Skeletal muscle satellite cell (primary cell): ENCODE measurements around the gene TMEM151B.

ENCODE experiments used
- H3K27me3 ChIP-seq: 2 replicates; pipeline ENCODE4 v1.7.0; 2013; ENCODE audit warnings: low read length; ENCODE audit not compliant: control insufficient read depth, insufficient read depth
- H3K36me3 ChIP-seq: 2 replicates; pipeline ENCODE4 v1.7.0; 2013; ENCODE audit warnings: mild to moderate bottlenecking, control low read depth, low read length; ENCODE audit not compliant: insufficient read depth
- H3K4me1 ChIP-seq: 2 replicates; pipeline ENCODE4 v1.7.0; 2013; ENCODE audit warnings: low read length; ENCODE audit not compliant: control insufficient read depth, insufficient read depth
- H3K4me2 ChIP-seq: 2 replicates; pipeline ENCODE4 v1.7.0; 2013; ENCODE audit warnings: mild to moderate bottlenecking, low read length
- H3K4me3 ChIP-seq: 2 replicates; pipeline ENCODE4 v1.7.0; 2013; ENCODE audit warnings: low read length
- H3K9ac ChIP-seq: 2 replicates; pipeline ENCODE4 v1.7.0; 2013; ENCODE audit warnings: mild to moderate bottlenecking, low read depth, low read length, moderate library complexity
- H3K9me3 ChIP-seq: replicated peaks from 2 replicates; pipeline ENCODE4 v1.7.0; 2013; ENCODE audit warnings: mild to moderate bottlenecking, control low read depth, low read length

Gene TMEM151B

GRCh38 chr6:44234101-44235025 lies 35.9 kb upstream of the TMEM151B start:
- no peaks in the 10 kb centered on the region for H3K27me3 ChIP-seq
- H3K4me1 ChIP-seq = peaks cover 44% of the 10 kb centered on the region
- peak overlapping the region; percentile 25 for H3K4me2 ChIP-seq
- H3K9me3 ChIP-seq = no peaks in the 10 kb centered on the region
- no peak overlapping the region for H3K4me3 ChIP-seq
- H3K36me3 ChIP-seq = peaks cover 9% of the 10 kb centered on the region
- peak overlapping the region; percentile 44 for H3K9ac ChIP-seq

GRCh38 chr6:44235269-44235668 lies 35.0 kb upstream of the TMEM151B start:
- no peaks in the 10 kb centered on the region for H3K9me3 ChIP-seq
- peaks cover 44% of the 10 kb centered on the region for H3K4me1 ChIP-seq
- H3K4me3 ChIP-seq = no peak overlapping the region
- H3K9ac ChIP-seq = no peak overlapping the region
- no peak overlapping the region for H3K4me2 ChIP-seq
- H3K36me3 ChIP-seq = peaks cover 9% of the 10 kb centered on the region
- H3K27me3 ChIP-seq = no peaks in the 10 kb centered on the region

GRCh38 chr6:44235891-44236516 lies 34.2 kb upstream of the TMEM151B start:
- Histone ChIP-seq H3K27me3 (no peaks in the 10 kb centered on the region), H3K36me3 (peaks cover 9% of the 10 kb centered on the region), H3K4me2 (no peak overlapping the region), H3K9me3 (no peaks in the 10 kb centered on the region), H3K4me3 (no peak overlapping the region), H3K4me1 (peaks cover 44% of the 10 kb centered on the region), H3K9ac (no peak overlapping the region)

GRCh38 chr6:44237021-44237812 lies 33.0 kb upstream of the TMEM151B start:
- H3K4me1 ChIP-seq = peaks cover 44% of the 10 kb centered on the region
- H3K36me3 ChIP-seq = peaks cover under 1% of the 10 kb centered on the region
- H3K4me3 ChIP-seq = peak overlapping the region; percentile 68
- no peaks in the 10 kb centered on the region for H3K9me3 ChIP-seq
- peak overlapping the region; percentile 83 for H3K4me2 ChIP-seq
- peak overlapping the region; percentile 63 for H3K9ac ChIP-seq
- no peaks in the 10 kb centered on the region for H3K27me3 ChIP-seq

GRCh38 chr6:44237813-44238433 lies 32.3 kb upstream of the TMEM151B start:
- Histone ChIP-seq H3K4me3 (peak overlapping the region; percentile 68), H3K4me1 (peaks cover 42% of the 10 kb centered on the region), H3K36me3 (no peaks in the 10 kb centered on the region), H3K9ac (peak overlapping the region; percentile 63), H3K4me2 (peak overlapping the region; percentile 83), H3K27me3 (no peaks in the 10 kb centered on the region), H3K9me3 (no peaks in the 10 kb centered on the region)

GRCh38 chr6:44238687-44239350 lies 31.4 kb upstream of the TMEM151B start:
- Histone ChIP-seq H3K9me3 (no peaks in the 10 kb centered on the region), H3K36me3 (no peaks in the 10 kb centered on the region), H3K4me2 (no peak overlapping the region), H3K27me3 (no peaks in the 10 kb centered on the region), H3K4me3 (no peak overlapping the region), H3K4me1 (peaks cover 33% of the 10 kb centered on the region), H3K9ac (no peak overlapping the region)

GRCh38 chr6:44243345-44243744 lies 26.9 kb upstream of the TMEM151B start:
- Histone ChIP-seq H3K27me3 (no peaks in the 10 kb centered on the region), H3K4me1 (peaks cover 14% of the 10 kb centered on the region), H3K4me3 (no peak overlapping the region), H3K4me2 (no peak overlapping the region), H3K9me3 (no peaks in the 10 kb centered on the region), H3K36me3 (peaks cover 6% of the 10 kb centered on the region), H3K9ac (no peak overlapping the region)

GRCh38 chr6:44245391-44245911 lies 24.8 kb upstream of the TMEM151B start:
- Histone ChIP-seq H3K27me3 (no peaks in the 10 kb centered on the region), H3K36me3 (peaks cover 27% of the 10 kb centered on the region), H3K4me3 (peak overlapping the region; percentile 81), H3K9ac (peak overlapping the region; percentile 97), H3K9me3 (no peaks in the 10 kb centered on the region), H3K4me2 (peak overlapping the region; percentile 91), H3K4me1 (peaks cover 28% of the 10 kb centered on the region)

GRCh38 chr6:44245912-44246662 lies 24.2 kb upstream of the TMEM151B start:
- H3K4me3 ChIP-seq = peak overlapping the region; percentile 81
- peak overlapping the region; percentile 91 for H3K4me2 ChIP-seq
- H3K27me3 ChIP-seq = no peaks in the 10 kb centered on the region
- peaks cover 34% of the 10 kb centered on the region for H3K36me3 ChIP-seq
- H3K9me3 ChIP-seq = no peaks in the 10 kb centered on the region
- H3K4me1 ChIP-seq = peaks cover 32% of the 10 kb centered on the region
- H3K9ac ChIP-seq = peak overlapping the region; percentile 97
